Ovary (tissue), 9 donors: ENCODE data around the gene IRF9. TPM values are rescaled to one million over a fixed set of nuclear protein-coding genes. Genes with fewer than 3 reads are reported as not detected.

Source experiments
- DNase-seq, 5 donors: peaks; one replicate each; pipeline ENCODE4 v3.0.0-alpha.2; 2019 to 2020
- H3K27ac ChIP-seq, 2 donors: fragments of 200-600 bp; one replicate each; pipeline versions ENCODE4 v1.5.1 to v1.8.0; 2019 to 2022
- H3K27me3 ChIP-seq: fragments of 200-600 bp; one replicate; pipeline ENCODE4 v1.8.0; 2022
- H3K36me3 ChIP-seq: fragments of 200-600 bp; sonication (generic); one replicate; pipeline ENCODE4 v1.5.1; 2019
- H3K4me1 ChIP-seq: one replicate; pipeline ENCODE4 v1.8.1; 2013; ENCODE audit warnings: mild to moderate bottlenecking, moderate library complexity; ENCODE audit not compliant: insufficient read depth
- H3K4me3 ChIP-seq: fragments of 200-600 bp; sonication (generic); one replicate; pipeline ENCODE4 v1.5.1; 2017
- H3K9me3 ChIP-seq, 2 donors: fragments of 200-600 bp in 1 of 2; sonication (generic) in 1 of 2; one replicate each; pipeline versions ENCODE4 v1.5.1 to v1.8.1; 2013 to 2019; ENCODE audit warnings: mild to moderate bottlenecking in 1 of 2, moderate library complexity in 1 of 2
- EP300 ChIP-seq: sonication (generic); formaldehyde crosslinking; IDR thresholded peaks from one replicate; pipeline ENCODE4 v1.6.1; 2017; ENCODE audit warnings: antibody characterized with exemption
- POLR2A ChIP-seq: fragments of 450-650 bp; IDR thresholded peaks from one replicate; pipeline ENCODE4 v1.6.1; 2017; ENCODE audit warnings: antibody characterized with exemption, mild to moderate bottlenecking, moderate library complexity
- WGBS, 3 donors: extraction: QIAGEN DNeasy Blood & Tissue Kit in 1 of 3; methylation state at CpG; one replicate each; pipeline versions ENCODE4 v1.1.5 to v1.1.7; 2013 to 2017; 5-methylcytosine and 5-hydroxymethylcytosine counted together
- intact Hi-C, 4 donors: fragments of 100-400 bp; cut with DNase I; formaldehyde crosslinking; loops; one replicate each; pipeline versions ENCODE4 v1.11.0 to v1.15.1; 2022 to 2023
- polyA plus RNA-seq, 2 donors: library from polyadenylated mRNA; stranded (reverse); fragments of 200-250 nt in 1 of 2; fragments of 350-450 nt in 1 of 2; fragmentation: Illumina TruSeq in 1 of 2; extraction: RNeasy Lipid Tissue Mini Kit (QIAGEN cat#74804) in 1 of 2; gene quantifications; one replicate each; pipeline ENCODE4 v1.2.3, GENCODE V29; 2013 to 2014
- total RNA-seq, 7 donors: library from RNA; depleted of rRNA in 2 of 7; stranded (reverse); fragments of >200 nt in 2 of 7; fragmentation: NEBNext Ultra II Directional in 3 of 7; extraction: Animal tissue kit (Norgen Biotek cat#: 25700) in 3 of 7; gene quantifications; one replicate each; pipeline versions ENCODE4 v1.1.0 to v1.2.4, GENCODE V29; 2016 to 2023
- TF ChIP-seq, protein P1 (sequence below), 3 donors: fragments of 450-650 bp in 2 of 3; fragments of 200-600 bp in 1 of 3; IDR thresholded peaks; one replicate each; pipeline versions ENCODE4 v1.5.1 to v1.8.0; 2016 to 2022; ENCODE audit warnings: antibody characterized with exemption in 3 of 3, mild to moderate bottlenecking in 1 of 3
- donor health status: DM: no; HTN: no; CAD: no; lungs with moderate emphysema.
- donor health status: DM: no; HTN: no; CAD: no.
- donor health status: Bipolar disorder and iron deficiency.
- donor health status: DM: yes; HTN: yes; CAD: no.
- donor health status: DM: no; HTN: no; CAD: no.
- donor health status: DM: yes; HTN: yes; CAD: no.

The IRF9 gene
- total and polyA plus RNA-seq, 9 donors: 31.6 to 212 (median 80.4) TPM

DNA sequence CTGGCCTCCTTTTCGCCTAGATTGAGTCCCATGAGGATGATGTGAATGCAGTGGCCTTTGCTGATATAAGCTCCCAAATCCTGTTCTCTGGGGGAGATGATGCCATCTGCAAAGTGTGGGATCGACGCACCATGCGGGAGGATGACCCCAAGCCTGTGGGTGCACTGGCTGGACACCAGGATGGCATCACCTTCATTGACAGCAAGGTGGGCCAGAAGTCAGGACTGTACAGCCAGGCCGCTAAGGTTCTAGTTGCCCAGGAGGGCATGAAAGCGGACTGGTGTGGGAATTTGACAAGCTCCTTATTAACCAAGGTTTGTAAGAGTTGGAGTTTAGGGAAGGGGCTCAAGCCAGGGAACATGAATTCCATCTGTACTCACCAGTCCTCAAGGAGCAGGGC lies 41.4 kb upstream of the IRF9 start:
- Histone ChIP-seq H3K36me3 (peaks cover 8% of the 10 kb centered on the region), H3K4me1 (peaks cover 6% of the 10 kb centered on the region), H3K27me3 (no peaks in the 10 kb centered on the region), H3K4me3 (no peak overlapping the region), H3K27ac (no peak overlapping the region), H3K9me3 (no peaks in the 10 kb centered on the region)
- DNase-seq: peak in 1 of 5 donors; percentile 22
- intact Hi-C loops: no loop called here
- TF ChIP-seq POLR2A (no peak), EP300 (no peak)
- TF ChIP-seq, protein P1, sequence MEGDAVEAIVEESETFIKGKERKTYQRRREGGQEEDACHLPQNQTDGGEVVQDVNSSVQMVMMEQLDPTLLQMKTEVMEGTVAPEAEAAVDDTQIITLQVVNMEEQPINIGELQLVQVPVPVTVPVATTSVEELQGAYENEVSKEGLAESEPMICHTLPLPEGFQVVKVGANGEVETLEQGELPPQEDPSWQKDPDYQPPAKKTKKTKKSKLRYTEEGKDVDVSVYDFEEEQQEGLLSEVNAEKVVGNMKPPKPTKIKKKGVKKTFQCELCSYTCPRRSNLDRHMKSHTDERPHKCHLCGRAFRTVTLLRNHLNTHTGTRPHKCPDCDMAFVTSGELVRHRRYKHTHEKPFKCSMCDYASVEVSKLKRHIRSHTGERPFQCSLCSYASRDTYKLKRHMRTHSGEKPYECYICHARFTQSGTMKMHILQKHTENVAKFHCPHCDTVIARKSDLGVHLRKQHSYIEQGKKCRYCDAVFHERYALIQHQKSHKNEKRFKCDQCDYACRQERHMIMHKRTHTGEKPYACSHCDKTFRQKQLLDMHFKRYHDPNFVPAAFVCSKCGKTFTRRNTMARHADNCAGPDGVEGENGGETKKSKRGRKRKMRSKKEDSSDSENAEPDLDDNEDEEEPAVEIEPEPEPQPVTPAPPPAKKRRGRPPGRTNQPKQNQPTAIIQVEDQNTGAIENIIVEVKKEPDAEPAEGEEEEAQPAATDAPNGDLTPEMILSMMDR (IDR thresholded peaks at IDR 0.05): no peak
- 94 to 98% (median 95%) methylated on average over 6 of the region's 6 CpGs for WGBS, 3 donors

DNA sequence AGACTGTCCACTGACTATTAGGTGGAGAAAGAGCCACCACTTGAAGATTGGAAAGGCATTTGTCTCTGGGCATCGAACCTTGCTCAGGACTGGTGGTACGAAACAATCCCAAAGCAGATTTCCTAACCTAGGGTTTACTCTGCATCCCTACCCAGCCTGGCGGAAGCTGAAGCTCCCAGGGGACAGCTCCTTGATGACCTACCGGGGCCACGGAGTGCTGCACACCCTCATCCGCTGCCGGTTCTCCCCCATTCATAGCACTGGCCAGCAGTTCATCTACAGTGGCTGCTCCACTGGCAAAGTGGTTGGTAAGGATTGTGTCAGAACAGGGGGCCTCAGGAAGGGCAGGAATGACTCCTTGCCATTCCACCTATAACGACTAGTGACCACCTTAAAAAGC lies 39.9 kb upstream of the IRF9 start:
- intact Hi-C loops: no loop called here
- no peak for TF ChIP-seq EP300
- TF ChIP-seq, protein P1 (IDR thresholded peaks at IDR 0.05): no peak
- no peak for TF ChIP-seq POLR2A
- no peak overlapping the region for H3K4me3 ChIP-seq
- DNase-seq: peak in 1 of 5 donors; percentile 12
- H3K9me3 ChIP-seq: no peaks in the 10 kb centered on the region
- WGBS, 3 donors: 93 to 95% (median 94%) methylated on average over 8 of the region's 8 CpGs
- H3K36me3 ChIP-seq: peaks cover 8% of the 10 kb centered on the region
- H3K27me3 ChIP-seq: no peaks in the 10 kb centered on the region
- H3K27ac ChIP-seq: no peak overlapping the region
- H3K4me1 ChIP-seq: peaks cover 3% of the 10 kb centered on the region

DNA sequence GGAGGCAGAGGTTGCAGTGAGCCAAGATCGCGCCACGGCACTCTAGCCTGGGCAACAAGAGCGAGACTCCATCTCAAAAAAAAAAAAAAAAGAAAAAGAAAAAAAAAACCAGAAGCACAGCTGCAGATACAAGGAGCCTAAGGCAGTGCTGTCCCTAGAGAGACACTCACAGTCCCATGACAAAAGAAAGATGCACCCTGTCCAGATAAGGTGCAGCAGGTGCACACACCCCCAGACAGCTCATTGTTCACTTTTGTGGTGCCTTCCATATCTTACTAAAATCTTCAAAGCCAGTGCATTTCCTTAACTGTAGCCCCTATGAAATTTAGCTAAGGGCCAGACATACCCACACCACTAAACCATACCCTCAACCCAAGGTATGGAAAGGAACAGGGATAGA lies 38.6 kb upstream of the IRF9 start:
- intact Hi-C loops: no loop called here
- peaks cover 8% of the 10 kb centered on the region for H3K36me3 ChIP-seq
- WGBS, 3 donors: 96 to 98% (median 98%) methylated on average over 4 of the region's 4 CpGs

DNA sequence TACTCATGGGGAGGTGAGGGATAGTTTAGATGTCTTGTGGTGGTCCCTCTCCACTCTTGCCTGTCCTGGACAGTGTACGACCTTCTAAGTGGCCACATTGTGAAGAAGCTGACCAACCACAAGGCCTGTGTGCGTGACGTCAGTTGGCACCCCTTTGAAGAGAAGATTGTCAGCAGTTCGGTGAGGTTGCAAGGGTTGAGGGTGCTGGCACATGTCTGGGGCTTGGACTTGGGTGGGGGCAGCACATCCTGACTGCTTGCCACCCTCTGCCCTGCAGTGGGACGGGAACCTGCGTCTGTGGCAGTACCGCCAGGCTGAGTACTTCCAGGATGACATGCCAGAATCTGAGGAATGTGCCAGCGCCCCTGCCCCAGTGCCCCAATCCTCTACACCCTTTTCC lies 38.2 kb upstream of the IRF9 start:
- Histone ChIP-seq H3K36me3 (peaks cover 8% of the 10 kb centered on the region), H3K27me3 (no peaks in the 10 kb centered on the region), H3K27ac (no peak overlapping the region), H3K4me3 (no peak overlapping the region), H3K4me1 (no peaks in the 10 kb centered on the region), H3K9me3 (no peaks in the 10 kb centered on the region)
- intact Hi-C loops: no loop called here
- peak in 1 of 5 donors; percentile 23 for DNase-seq
- no peak for TF ChIP-seq EP300
- WGBS, 3 donors: 87 to 95% (median 94%) methylated on average over 8 of the region's 8 CpGs

More for the DNA sequence above, 38.6 kb upstream of the IRF9 start:
- TF ChIP-seq, protein P1 (IDR thresholded peaks at IDR 0.05): no peak
- TF ChIP-seq POLR2A: no peak
- no peak for TF ChIP-seq EP300
- H3K4me3 ChIP-seq: no peak overlapping the region
- no peaks in the 10 kb centered on the region for H3K4me1 ChIP-seq
- no peak for DNase-seq
- H3K27me3 ChIP-seq: no peaks in the 10 kb centered on the region
- no peaks in the 10 kb centered on the region for H3K9me3 ChIP-seq
- H3K27ac ChIP-seq: no peak overlapping the region

DNA sequence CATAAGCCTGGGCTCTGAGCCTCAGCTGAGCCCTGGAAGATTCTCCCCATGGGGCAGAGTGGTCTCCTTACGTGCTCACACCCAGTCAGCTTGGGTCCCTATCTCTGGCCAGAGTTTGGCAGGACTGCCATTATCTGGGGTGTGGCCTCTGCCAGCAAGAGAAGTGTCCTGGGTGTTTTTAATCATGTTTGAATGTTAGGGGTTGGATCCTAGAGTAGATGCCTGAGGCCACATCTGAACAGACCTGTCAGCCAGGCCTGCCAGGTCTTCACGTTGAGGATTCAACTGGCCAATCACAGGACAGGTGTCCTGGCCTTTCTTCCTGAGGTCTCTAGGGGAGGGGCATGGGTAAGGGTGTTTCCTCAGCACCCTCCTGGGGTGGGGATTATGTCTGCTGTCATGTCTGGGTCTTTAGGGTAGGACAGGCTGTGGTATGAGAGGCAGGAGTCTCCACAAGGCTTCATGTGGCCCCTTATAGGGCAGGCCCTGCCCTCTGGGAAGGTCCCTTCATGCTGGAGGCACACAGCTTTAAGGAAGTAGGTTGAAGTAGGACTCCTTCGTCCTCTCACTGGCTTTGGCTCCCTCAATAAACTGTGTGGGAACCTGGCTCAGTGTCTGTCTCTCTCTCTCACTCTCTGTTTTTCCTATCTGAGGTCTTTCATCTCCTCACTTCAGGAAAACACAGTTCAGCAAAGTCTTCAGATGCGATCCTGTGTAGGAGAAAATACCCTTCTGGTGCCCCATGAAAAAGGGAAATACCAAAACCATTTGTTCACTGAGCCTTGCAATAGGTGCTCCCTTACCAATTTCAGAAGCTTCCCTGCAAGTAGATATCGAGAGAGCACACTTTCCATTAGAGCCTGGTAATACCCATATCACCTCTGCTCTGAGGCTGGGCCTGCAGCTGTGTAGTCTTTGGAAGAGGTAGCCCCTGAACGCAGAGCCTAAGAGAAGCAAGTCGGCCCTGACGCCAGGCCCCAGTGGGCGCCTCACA lies 37.3 kb upstream of the IRF9 start:
- WGBS, 3 donors: 84 to 90% (median 85%) methylated on average over 9 of the region's 9 CpGs
- H3K4me1 ChIP-seq: no peaks in the 10 kb centered on the region
- TF ChIP-seq EP300: no peak
- TF ChIP-seq, protein P1 (IDR thresholded peaks at IDR 0.05): no peak
- TF ChIP-seq POLR2A: no peak
- no peaks in the 10 kb centered on the region for H3K9me3 ChIP-seq
- intact Hi-C loops: no loop called here
- no peak overlapping the region for H3K27ac ChIP-seq
- peaks cover 3% of the 10 kb centered on the region for H3K36me3 ChIP-seq
- no peak overlapping the region for H3K4me3 ChIP-seq
- peak in 1 of 5 donors; percentile 17 for DNase-seq
- no peaks in the 10 kb centered on the region for H3K27me3 ChIP-seq
